Amniotic stem cell (primary cell): ENCODE data around the gene NAGS.
"Not testable (repeated sequence)": the region's sequence is repeated elsewhere in the genome, so short reads cannot be mapped to it uniquely, and the experiment has no call there.

ENCODE experiments used
- DNase-seq: peaks from one replicate; lab custom pipeline; 2025; lab: John Stamatoyannopoulos, UW

The NAGS gene

GRCh38 chr17:43984521-43984920 lies 19.9 kb upstream of the NAGS start:
- DNase-seq, result no peak

GRCh38 chr17:43986225-43986981 lies 18.0 kb upstream of the NAGS start:
- DNase-seq, result no peak

- no peak for DNase-seq
Observed at GRCh38 chr17:43987131-43988021, 17.0 kb upstream of the NAGS start.

GRCh38 chr17:43988301-43988700 lies 16.1 kb upstream of the NAGS start:
- DNase-seq, result no peak

- no peak for DNase-seq
Observed at GRCh38 chr17:43992641-43993040, 11.8 kb upstream of the NAGS start.

- peak; percentile 24 for DNase-seq
Observed at GRCh38 chr17:43994272-43995149, 9.9 kb upstream of the NAGS start.

GRCh38 chr17:43995150-43995471 lies 9.3 kb upstream of the NAGS start:
- no peak for DNase-seq

GRCh38 chr17:43997180-43997579 lies 7.2 kb upstream of the NAGS start:
- not testable (repeated sequence) for DNase-seq

- DNase-seq, result no peak
Observed at GRCh38 chr17:43998552-43998951, 5.9 kb upstream of the NAGS start.

- DNase-seq, result no peak
Observed at GRCh38 chr17:43999024-43999423, 5.4 kb upstream of the NAGS start.

GRCh38 chr17:44000141-44000860 lies 4.1 kb upstream of the NAGS start:
- DNase-seq, result no peak

- DNase-seq, result no peak
Observed at GRCh38 chr17:44000871-44001460, 3.5 kb upstream of the NAGS start.

- DNase-seq, result no peak
Observed at GRCh38 chr17:44001461-44001920, 2.9 kb upstream of the NAGS start.

GRCh38 chr17:44002141-44002848 lies 2.1 kb upstream of the NAGS start:
- no peak for DNase-seq

GRCh38 chr17:44004761-44005526 lies 522 bp downstream of the NAGS start:
- DNase-seq, result no peak

- no peak for DNase-seq
Observed at GRCh38 chr17:44005527-44006271, 1.3 kb downstream of the NAGS start.

- no peak for DNase-seq
Observed at GRCh38 chr17:44006272-44006597, 1.8 kb downstream of the NAGS start.

GRCh38 chr17:44006598-44007345 lies 2.4 kb downstream of the NAGS start:
- peak; percentile 86 for DNase-seq
